ENCODE measurements around the gene BBOX1. TPM values are rescaled to one million over a fixed set of nuclear protein-coding genes. Genes with fewer than 3 reads are reported as not detected.

The BBOX1 gene
- total and polyA plus RNA-seq, 2 of the 4 experiments (the other 2 are of a cell fraction) = not detected

GRCh38 chr11:27008811-27009535, 31.6 kb upstream of the BBOX1 start:
- CTCF ChIA-PET = no interaction called here
- no peak overlapping the region for H3K23ac ChIP-seq (ENCODE audit: low read depth, low read length)
- no TSS peak for BruUV-seq (replicated peaks)
- no peak overlapping the region for H2BK15ac ChIP-seq (ENCODE audit: low read depth, low read length)
- no peaks in the 10 kb centered on the region for H3K9me3 ChIP-seq (ENCODE audit: control insufficient read depth, insufficient read depth, low read length)
- no peak overlapping the region for H2BK20ac ChIP-seq (ENCODE audit: low read depth, low read length)
- no peaks in the 10 kb centered on the region; the same call in 1 of the 2 replicates for H3K27me3 ChIP-seq (ENCODE audit: control insufficient read depth, insufficient read depth, low read length)
- no peak overlapping the region for H3K18ac ChIP-seq (ENCODE audit: low read depth, low read length)
- H2BK120ac ChIP-seq (ENCODE audit: low read depth, low read length) = no peak overlapping the region
- H2AK9ac ChIP-seq (replicated peaks; ENCODE audit: low read depth, low read length, poor library complexity) = no peak overlapping the region
- DNase-seq = no peak
- no peak overlapping the region for H3K4ac ChIP-seq (ENCODE audit: low read depth, low read length)
- in situ Hi-C loops (cut with MboI; ENCODE audit: low sequenced_read_pairs) = no loop called here
- no peak overlapping the region for H3K4me3 ChIP-seq (ENCODE audit: insufficient read depth, low read depth, low read length)
- H3K79me1 ChIP-seq (ENCODE audit: low read depth in 1 of 2, low read length in 2 of 2) = no peaks in the 10 kb centered on the region
- no peak overlapping the region for H4K91ac ChIP-seq (ENCODE audit: insufficient read depth, low read depth, low read length)
- no peak overlapping the region for H3K14ac ChIP-seq (replicated peaks; ENCODE audit: low read depth, low read length)
- H3K9me1 ChIP-seq (ENCODE audit: insufficient read depth, low read length) = peaks cover 3% of the 10 kb centered on the region; the same call in 1 of the 2 replicates
- H3K9ac ChIP-seq (ENCODE audit: low read depth, low read length) = no peak overlapping the region
- no peak overlapping the region for H3K56ac ChIP-seq (ENCODE audit: extremely low read depth, insufficient read depth, low read length)
- TF ChIP-seq USF2 (IDR thresholded peaks at IDR 0.05; ENCODE audit: low read depth, low read length) = no peak
- no peak for TF ChIP-seq MAZ (IDR thresholded peaks at IDR 0.05; ENCODE audit: borderline replicate concordance, low read depth, low read length)
- no peak for TF ChIP-seq SMC3 (IDR thresholded peaks at IDR 0.05; ENCODE audit: low read depth, low read length)
- no peak for TF ChIP-seq RFX5 (IDR thresholded peaks at IDR 0.05; ENCODE audit: low read depth, low read length)
- no peak for TF ChIP-seq MAFK (IDR thresholded peaks at IDR 0.05; ENCODE audit: low read depth, low read length)
- TF ChIP-seq, protein P1, sequence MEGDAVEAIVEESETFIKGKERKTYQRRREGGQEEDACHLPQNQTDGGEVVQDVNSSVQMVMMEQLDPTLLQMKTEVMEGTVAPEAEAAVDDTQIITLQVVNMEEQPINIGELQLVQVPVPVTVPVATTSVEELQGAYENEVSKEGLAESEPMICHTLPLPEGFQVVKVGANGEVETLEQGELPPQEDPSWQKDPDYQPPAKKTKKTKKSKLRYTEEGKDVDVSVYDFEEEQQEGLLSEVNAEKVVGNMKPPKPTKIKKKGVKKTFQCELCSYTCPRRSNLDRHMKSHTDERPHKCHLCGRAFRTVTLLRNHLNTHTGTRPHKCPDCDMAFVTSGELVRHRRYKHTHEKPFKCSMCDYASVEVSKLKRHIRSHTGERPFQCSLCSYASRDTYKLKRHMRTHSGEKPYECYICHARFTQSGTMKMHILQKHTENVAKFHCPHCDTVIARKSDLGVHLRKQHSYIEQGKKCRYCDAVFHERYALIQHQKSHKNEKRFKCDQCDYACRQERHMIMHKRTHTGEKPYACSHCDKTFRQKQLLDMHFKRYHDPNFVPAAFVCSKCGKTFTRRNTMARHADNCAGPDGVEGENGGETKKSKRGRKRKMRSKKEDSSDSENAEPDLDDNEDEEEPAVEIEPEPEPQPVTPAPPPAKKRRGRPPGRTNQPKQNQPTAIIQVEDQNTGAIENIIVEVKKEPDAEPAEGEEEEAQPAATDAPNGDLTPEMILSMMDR (conservative IDR thresholded peaks at IDR 0.05; ENCODE audit: low read depth, low read length) = no peak
- no peak for TF ChIP-seq ELK1 (IDR thresholded peaks at IDR 0.05; ENCODE audit: borderline replicate concordance, low read depth, low read length)
- TF ChIP-seq RAD21 (IDR thresholded peaks at IDR 0.05; ENCODE audit: low read length) = no peak
- TF ChIP-seq MXI1 (IDR thresholded peaks at IDR 0.05; ENCODE audit: borderline replicate concordance, low read depth, low read length) = no peak
- TF ChIP-seq BHLHE40 (IDR thresholded peaks at IDR 0.05; ENCODE audit: low read depth, low read length) = no peak
- no peak for TF ChIP-seq CHD1 (IDR thresholded peaks at IDR 0.05; ENCODE audit: low read depth, low read length)
- no peak for TF ChIP-seq CEBPB (IDR thresholded peaks at IDR 0.05; ENCODE audit: low read depth, low read length)
- no peak for TF ChIP-seq NFE2L2 (IDR thresholded peaks at IDR 0.05; ENCODE audit: low read depth, low read length)
- TF ChIP-seq FOS (IDR thresholded peaks at IDR 0.05; ENCODE audit: low read depth, low read length) = no peak
- no peak for TF ChIP-seq RCOR1 (IDR thresholded peaks at IDR 0.05; ENCODE audit: insufficient replicate concordance, low read length)
- TF ChIP-seq POLR2A (IDR thresholded peaks at IDR 0.05; ENCODE audit: low read depth, low read length) = no peak
- H3K36me3 ChIP-seq (ENCODE audit: control insufficient read depth, insufficient read depth, low read length) = no peaks in the 10 kb centered on the region
- no peak overlapping the region for H2BK5ac ChIP-seq (ENCODE audit: low read depth, low read length, poor library complexity, severe bottlenecking)
- no peak overlapping the region for H4K8ac ChIP-seq (ENCODE audit: low read depth in 2 of 2, low read length in 2 of 2)
- H3K4me2 ChIP-seq (ENCODE audit: low read depth, low read length) = no peak overlapping the region
- ATAC-seq (ENCODE audit: low read depth) = no peak
- no peaks in the 10 kb centered on the region for H4K20me1 ChIP-seq (ENCODE audit: insufficient read depth, low read length)
- H4K5ac ChIP-seq (ENCODE audit: low read depth, low read length) = no peak overlapping the region
- H3K27ac ChIP-seq (ENCODE audit: insufficient read depth, low read length) = no peak overlapping the region
- POLR2A ChIA-PET (ENCODE audit: unreplicated experiment) = no interaction called here
- intact Hi-C loops (cut with micrococcal nuclease) = no loop called here
- dilution Hi-C loops (cut with HindIII; ENCODE audit: low sequenced_read_pairs, unreplicated experiment) = no loop called here
- H2AK5ac ChIP-seq (ENCODE audit: low read depth, low read length) = no peak overlapping the region
- peaks cover 5% of the 10 kb centered on the region for H3K4me1 ChIP-seq (ENCODE audit: control insufficient read depth, insufficient read depth, low read length)
- H2AFZ ChIP-seq (replicated peaks; ENCODE audit: low read length, poor library complexity) = no peak overlapping the region

All from IMR-90 (cell line).